ENCODE results near the gene TMPRSS7. TPM values are rescaled to one million over a fixed set of nuclear protein-coding genes. Genes with fewer than 3 reads are reported as not detected.

TMPRSS7 gene, protein sequence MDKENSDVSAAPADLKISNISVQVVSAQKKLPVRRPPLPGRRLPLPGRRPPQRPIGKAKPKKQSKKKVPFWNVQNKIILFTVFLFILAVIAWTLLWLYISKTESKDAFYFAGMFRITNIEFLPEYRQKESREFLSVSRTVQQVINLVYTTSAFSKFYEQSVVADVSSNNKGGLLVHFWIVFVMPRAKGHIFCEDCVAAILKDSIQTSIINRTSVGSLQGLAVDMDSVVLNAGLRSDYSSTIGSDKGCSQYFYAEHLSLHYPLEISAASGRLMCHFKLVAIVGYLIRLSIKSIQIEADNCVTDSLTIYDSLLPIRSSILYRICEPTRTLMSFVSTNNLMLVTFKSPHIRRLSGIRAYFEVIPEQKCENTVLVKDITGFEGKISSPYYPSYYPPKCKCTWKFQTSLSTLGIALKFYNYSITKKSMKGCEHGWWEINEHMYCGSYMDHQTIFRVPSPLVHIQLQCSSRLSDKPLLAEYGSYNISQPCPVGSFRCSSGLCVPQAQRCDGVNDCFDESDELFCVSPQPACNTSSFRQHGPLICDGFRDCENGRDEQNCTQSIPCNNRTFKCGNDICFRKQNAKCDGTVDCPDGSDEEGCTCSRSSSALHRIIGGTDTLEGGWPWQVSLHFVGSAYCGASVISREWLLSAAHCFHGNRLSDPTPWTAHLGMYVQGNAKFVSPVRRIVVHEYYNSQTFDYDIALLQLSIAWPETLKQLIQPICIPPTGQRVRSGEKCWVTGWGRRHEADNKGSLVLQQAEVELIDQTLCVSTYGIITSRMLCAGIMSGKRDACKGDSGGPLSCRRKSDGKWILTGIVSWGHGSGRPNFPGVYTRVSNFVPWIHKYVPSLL
- not detected in 3 replicates for total RNA-seq (2021)
- Bru-seq, nascent RNA = percentile 11 among the genes with signal in this experiment
- long read RNA-seq, experiment 1 = 0 reads
- long read RNA-seq, experiment 2, partial matches to known transcripts = 0 of 1 reads
- long read RNA-seq, experiment 2, other reads (novel, unspliced or antisense) = 1 of 1 reads
- long read RNA-seq, experiment 3 = 0 reads

DNA sequence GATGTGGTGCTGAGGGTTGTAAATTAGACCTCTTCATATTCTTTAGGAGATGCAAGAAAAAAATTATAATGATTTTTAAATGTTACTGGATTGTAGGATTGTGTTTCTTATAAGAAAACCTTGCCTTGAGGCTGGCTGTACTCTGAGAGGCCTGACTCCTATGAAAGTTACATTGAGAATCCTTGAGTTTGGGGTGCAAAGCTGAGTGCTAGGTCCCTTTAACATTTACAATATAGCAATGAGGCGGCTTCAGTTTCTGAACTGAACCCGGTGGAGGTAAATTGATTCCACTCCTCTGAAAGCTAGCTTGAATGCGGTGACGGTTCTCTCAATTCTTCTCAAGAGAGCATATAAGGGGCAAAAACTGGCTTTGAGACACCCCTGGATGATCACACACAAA lies at the start of gene TMPRSS7:
Gene TMPRSS7, plus strand, starts transcription at position 301 of the 400 bp plus-strand sequence. CDS start 110 bp downstream, outside the sequence.
- ChIA-PET CTCF (interaction anchor here (2.7 kb wide), 1 partner anchor 21 kb away, joined by 14 read pairs; no protein-coding TSS in a partner anchor), POLR2A (no interaction called here)
- peaks cover 7% of the 10 kb centered on the region for H3K4me1 Mint-ChIP-seq
- H3K9me3 Mint-ChIP-seq = peaks cover 52% of the 10 kb centered on the region
- no peak within 1 kb of the TSS for H3K4me3 Mint-ChIP-seq
- peaks cover 43% of the 10 kb centered on the region for H3K36me3 Mint-ChIP-seq
- ATAC-seq = no peak
- no peaks in the 10 kb centered on the region for H3K27me3 Mint-ChIP-seq (ENCODE audit: low read depth)
- no peak within 1 kb of the TSS for H3K27ac Mint-ChIP-seq
- TF ChIP-seq, protein P1, sequence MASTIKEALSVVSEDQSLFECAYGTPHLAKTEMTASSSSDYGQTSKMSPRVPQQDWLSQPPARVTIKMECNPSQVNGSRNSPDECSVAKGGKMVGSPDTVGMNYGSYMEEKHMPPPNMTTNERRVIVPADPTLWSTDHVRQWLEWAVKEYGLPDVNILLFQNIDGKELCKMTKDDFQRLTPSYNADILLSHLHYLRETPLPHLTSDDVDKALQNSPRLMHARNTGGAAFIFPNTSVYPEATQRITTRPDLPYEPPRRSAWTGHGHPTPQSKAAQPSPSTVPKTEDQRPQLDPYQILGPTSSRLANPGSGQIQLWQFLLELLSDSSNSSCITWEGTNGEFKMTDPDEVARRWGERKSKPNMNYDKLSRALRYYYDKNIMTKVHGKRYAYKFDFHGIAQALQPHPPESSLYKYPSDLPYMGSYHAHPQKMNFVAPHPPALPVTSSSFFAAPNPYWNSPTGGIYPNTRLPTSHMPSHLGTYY (CRISPR knock-in tag; IDR thresholded peaks at IDR 0.05) = no peak
- TF ChIP-seq FOXJ3 (CRISPR knock-in tag; IDR thresholded peaks at IDR 0.05; ENCODE audit: borderline replicate concordance) (no peak), FOXP1 (CRISPR knock-in tag; IDR thresholded peaks at IDR 0.05; ENCODE audit: borderline replicate concordance) (no peak)
- TF ChIP-seq, protein P2, sequence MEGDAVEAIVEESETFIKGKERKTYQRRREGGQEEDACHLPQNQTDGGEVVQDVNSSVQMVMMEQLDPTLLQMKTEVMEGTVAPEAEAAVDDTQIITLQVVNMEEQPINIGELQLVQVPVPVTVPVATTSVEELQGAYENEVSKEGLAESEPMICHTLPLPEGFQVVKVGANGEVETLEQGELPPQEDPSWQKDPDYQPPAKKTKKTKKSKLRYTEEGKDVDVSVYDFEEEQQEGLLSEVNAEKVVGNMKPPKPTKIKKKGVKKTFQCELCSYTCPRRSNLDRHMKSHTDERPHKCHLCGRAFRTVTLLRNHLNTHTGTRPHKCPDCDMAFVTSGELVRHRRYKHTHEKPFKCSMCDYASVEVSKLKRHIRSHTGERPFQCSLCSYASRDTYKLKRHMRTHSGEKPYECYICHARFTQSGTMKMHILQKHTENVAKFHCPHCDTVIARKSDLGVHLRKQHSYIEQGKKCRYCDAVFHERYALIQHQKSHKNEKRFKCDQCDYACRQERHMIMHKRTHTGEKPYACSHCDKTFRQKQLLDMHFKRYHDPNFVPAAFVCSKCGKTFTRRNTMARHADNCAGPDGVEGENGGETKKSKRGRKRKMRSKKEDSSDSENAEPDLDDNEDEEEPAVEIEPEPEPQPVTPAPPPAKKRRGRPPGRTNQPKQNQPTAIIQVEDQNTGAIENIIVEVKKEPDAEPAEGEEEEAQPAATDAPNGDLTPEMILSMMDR (IDR thresholded peaks at IDR 0.05) = no peak
- TF ChIP-seq, protein P3, sequence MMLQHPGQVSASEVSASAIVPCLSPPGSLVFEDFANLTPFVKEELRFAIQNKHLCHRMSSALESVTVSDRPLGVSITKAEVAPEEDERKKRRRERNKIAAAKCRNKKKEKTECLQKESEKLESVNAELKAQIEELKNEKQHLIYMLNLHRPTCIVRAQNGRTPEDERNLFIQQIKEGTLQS (CRISPR knock-in tag; conservative IDR thresholded peaks at IDR 0.05) = no peak
- TF ChIP-seq, protein P4, sequence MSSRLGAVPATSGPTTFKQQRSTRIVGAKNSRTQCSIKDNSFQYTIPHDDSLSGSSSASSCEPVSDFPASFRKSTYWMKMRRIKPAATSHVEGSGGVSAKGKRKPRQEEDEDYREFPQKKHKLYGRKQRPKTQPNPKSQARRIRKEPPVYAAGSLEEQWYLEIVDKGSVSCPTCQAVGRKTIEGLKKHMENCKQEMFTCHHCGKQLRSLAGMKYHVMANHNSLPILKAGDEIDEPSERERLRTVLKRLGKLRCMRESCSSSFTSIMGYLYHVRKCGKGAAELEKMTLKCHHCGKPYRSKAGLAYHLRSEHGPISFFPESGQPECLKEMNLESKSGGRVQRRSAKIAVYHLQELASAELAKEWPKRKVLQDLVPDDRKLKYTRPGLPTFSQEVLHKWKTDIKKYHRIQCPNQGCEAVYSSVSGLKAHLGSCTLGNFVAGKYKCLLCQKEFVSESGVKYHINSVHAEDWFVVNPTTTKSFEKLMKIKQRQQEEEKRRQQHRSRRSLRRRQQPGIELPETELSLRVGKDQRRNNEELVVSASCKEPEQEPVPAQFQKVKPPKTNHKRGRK (CRISPR knock-in tag; IDR thresholded peaks at IDR 0.05; ENCODE audit: borderline replicate concordance) = no peak
- DNase-seq (ENCODE audit: low spot score) = no peak

DNA sequence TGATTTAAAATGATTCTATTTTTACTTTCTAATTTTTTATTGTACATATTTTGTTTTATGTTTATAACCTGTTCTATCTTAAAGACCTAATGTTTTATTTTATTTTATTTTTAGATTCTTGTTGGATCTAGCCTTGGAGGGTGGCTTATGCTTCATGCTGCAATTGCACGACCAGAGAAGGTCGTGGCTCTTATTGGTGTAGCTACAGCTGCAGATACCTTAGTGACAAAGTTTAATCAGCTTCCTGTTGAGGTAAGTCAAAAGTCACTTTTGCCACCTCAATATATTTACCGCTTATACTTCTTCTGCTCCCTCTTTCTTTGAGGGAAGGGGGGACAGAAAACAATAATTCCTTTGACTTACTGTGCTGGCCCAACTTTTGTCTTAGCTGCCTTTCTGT lies 47.7 kb upstream of the TMPRSS7 start:
- ChIA-PET POLR2A (no interaction called here), CTCF (interaction anchor here (2.3 kb wide), 1 partner anchor 27 kb away, joined by 8 read pairs; no protein-coding TSS in a partner anchor)
- no peaks in the 10 kb centered on the region for H3K27me3 Mint-ChIP-seq (ENCODE audit: low read depth)
- no peaks in the 10 kb centered on the region for H3K4me1 Mint-ChIP-seq
- H3K36me3 Mint-ChIP-seq = peaks cover 28% of the 10 kb centered on the region
- DNase-seq (ENCODE audit: low spot score) (no peak), ATAC-seq (no peak)
- no peaks in the 10 kb centered on the region for H3K9me3 Mint-ChIP-seq
- TF ChIP-seq CREM (CRISPR knock-in tag; IDR thresholded peaks at IDR 0.05) = no peak
- no peak for TF ChIP-seq RELA (CRISPR knock-in tag; IDR thresholded peaks at IDR 0.05; ENCODE audit: borderline replicate concordance)
- no peak for TF ChIP-seq ATF1 (CRISPR knock-in tag; IDR thresholded peaks at IDR 0.05)
- TF ChIP-seq ZNF232 (CRISPR knock-in tag; IDR thresholded peaks at IDR 0.05) = no peak
- no peak for TF ChIP-seq TEAD1 (CRISPR knock-in tag; IDR thresholded peaks at IDR 0.05)
- TF ChIP-seq GRHL2 (CRISPR knock-in tag; IDR thresholded peaks at IDR 0.05; ENCODE audit: insufficient replicate concordance, severe bottlenecking) = no peak
- TF ChIP-seq, protein P5, sequence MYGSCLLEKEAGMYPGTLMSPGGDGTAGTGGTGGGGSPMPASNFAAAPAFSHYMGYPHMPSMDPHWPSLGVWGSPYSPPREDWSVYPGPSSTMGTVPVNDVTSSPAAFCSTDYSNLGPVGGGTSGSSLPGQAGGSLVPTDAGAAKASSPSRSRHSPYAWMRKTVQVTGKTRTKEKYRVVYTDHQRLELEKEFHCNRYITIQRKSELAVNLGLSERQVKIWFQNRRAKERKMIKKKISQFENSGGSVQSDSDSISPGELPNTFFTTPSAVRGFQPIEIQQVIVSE (CRISPR knock-in tag; IDR thresholded peaks at IDR 0.05; ENCODE audit: borderline replicate concordance) = no peak
- TF ChIP-seq ZBTB21 (CRISPR knock-in tag; IDR thresholded peaks at IDR 0.05; ENCODE audit: borderline replicate concordance) = no peak
- TF ChIP-seq ZNF416 (CRISPR knock-in tag; IDR thresholded peaks at IDR 0.05) = no peak
- TF ChIP-seq KAT7 (CRISPR knock-in tag; IDR thresholded peaks at IDR 0.05; ENCODE audit: borderline replicate concordance) = no peak
- no peak for TF ChIP-seq NFATC4 (CRISPR knock-in tag; IDR thresholded peaks at IDR 0.05)
- TF ChIP-seq ESRRA (CRISPR knock-in tag; IDR thresholded peaks at IDR 0.05; ENCODE audit: borderline replicate concordance) = no peak
- TF ChIP-seq, protein P6, sequence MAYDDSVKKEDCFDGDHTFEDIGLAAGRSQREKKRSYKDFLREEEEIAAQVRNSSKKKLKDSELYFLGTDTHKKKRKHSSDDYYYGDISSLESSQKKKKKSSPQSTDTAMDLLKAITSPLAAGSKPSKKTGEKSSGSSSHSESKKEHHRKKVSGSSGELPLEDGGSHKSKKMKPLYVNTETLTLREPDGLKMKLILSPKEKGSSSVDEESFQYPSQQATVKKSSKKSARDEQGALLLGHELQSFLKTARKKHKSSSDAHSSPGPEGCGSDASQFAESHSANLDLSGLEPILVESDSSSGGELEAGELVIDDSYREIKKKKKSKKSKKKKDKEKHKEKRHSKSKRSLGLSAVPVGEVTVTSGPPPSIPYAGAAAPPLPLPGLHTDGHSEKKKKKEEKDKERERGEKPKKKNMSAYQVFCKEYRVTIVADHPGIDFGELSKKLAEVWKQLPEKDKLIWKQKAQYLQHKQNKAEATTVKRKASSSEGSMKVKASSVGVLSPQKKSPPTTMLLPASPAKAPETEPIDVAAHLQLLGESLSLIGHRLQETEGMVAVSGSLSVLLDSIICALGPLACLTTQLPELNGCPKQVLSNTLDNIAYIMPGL (CRISPR knock-in tag; IDR thresholded peaks at IDR 0.05) = no peak
- TF ChIP-seq, protein P7, sequence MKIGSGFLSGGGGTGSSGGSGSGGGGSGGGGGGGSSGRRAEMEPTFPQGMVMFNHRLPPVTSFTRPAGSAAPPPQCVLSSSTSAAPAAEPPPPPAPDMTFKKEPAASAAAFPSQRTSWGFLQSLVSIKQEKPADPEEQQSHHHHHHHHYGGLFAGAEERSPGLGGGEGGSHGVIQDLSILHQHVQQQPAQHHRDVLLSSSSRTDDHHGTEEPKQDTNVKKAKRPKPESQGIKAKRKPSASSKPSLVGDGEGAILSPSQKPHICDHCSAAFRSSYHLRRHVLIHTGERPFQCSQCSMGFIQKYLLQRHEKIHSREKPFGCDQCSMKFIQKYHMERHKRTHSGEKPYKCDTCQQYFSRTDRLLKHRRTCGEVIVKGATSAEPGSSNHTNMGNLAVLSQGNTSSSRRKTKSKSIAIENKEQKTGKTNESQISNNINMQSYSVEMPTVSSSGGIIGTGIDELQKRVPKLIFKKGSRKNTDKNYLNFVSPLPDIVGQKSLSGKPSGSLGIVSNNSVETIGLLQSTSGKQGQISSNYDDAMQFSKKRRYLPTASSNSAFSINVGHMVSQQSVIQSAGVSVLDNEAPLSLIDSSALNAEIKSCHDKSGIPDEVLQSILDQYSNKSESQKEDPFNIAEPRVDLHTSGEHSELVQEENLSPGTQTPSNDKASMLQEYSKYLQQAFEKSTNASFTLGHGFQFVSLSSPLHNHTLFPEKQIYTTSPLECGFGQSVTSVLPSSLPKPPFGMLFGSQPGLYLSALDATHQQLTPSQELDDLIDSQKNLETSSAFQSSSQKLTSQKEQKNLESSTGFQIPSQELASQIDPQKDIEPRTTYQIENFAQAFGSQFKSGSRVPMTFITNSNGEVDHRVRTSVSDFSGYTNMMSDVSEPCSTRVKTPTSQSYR (CRISPR knock-in tag; IDR thresholded peaks at IDR 0.05) = no peak
- H3K27ac Mint-ChIP-seq = no peak overlapping the region
- no peak overlapping the region for H3K4me3 Mint-ChIP-seq
